WERI-Rb-1 (cell line): Measurements from ENCODE around the gene HFE.

ENCODE experiments used
- DNase-seq: peaks from one replicate; pipeline ENCODE4 v3.0.0-alpha.2; 2020
- H3K27ac ChIP-seq: fragments of 250-450 bp; sonication (Bioruptor Pico); 2 replicates; pipeline ENCODE4 v1.5.1; 2020; ENCODE audit warnings: mild to moderate bottlenecking, moderate library complexity
- H3K27me3 ChIP-seq: fragments of 250-450 bp; sonication (Bioruptor Pico); 2 replicates; pipeline ENCODE4 v1.5.1; 2021; ENCODE audit warnings: mild to moderate bottlenecking, low read depth, moderate library complexity; ENCODE audit not compliant: insufficient read depth, severe bottlenecking
- H3K36me3 ChIP-seq: fragments of 250-450 bp; sonication (Bioruptor Pico); 2 replicates; pipeline ENCODE4 v1.5.1; 2020; ENCODE audit warnings: mild to moderate bottlenecking, moderate library complexity
- H3K4me3 ChIP-seq: 2 replicates; pipeline ENCODE4 v1.5.1; 2011; ENCODE audit warnings: low read depth, mild to moderate bottlenecking, control low read depth, low read length
- H3K9me3 ChIP-seq: fragments of 250-450 bp; sonication (Bioruptor Pico); 2 replicates; pipeline ENCODE4 v1.5.1; 2021; ENCODE audit warnings: mild to moderate bottlenecking, moderate library complexity; ENCODE audit not compliant: severe bottlenecking
- TF ChIP-seq, protein P1 (sequence below): IDR thresholded peaks from 2 replicates; pipeline ENCODE4 v1.5.1; 2011; ENCODE audit warnings: low read depth, mild to moderate bottlenecking, control low read depth, inconsistent platforms, low read length

HFE gene

DNA sequence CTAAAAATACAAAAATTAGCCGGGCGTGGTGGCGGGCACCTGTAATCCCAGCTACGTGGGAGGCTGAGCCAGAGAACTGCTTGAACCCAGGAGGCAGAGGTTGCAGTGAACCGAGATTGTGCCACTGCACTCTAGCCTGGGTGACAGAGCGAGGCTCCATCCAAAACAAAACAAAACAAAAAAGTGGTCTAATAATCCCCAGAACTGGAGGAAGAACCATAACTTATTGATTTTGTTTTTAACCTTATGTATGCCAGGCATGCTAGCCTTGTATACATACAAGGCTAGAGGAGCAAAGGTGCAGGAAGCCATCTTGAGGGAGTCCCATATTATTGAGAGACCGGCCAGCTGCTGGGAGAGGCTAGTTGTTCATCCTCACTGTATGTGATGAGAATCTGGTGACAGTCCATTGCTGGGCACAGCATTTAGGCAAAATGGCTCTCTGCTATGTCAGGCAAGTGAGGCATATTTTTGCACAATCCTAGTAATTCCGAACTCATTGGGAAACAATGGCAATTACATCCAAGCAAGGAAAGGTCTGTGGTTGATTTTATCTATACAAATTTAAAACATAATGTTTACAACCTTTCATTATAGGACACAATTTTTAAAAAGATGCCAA, 18.0 kb downstream of the HFE start:
- DNase-seq = no peak
- H3K4me3 ChIP-seq = no peak overlapping the region
- TF ChIP-seq, protein P1, sequence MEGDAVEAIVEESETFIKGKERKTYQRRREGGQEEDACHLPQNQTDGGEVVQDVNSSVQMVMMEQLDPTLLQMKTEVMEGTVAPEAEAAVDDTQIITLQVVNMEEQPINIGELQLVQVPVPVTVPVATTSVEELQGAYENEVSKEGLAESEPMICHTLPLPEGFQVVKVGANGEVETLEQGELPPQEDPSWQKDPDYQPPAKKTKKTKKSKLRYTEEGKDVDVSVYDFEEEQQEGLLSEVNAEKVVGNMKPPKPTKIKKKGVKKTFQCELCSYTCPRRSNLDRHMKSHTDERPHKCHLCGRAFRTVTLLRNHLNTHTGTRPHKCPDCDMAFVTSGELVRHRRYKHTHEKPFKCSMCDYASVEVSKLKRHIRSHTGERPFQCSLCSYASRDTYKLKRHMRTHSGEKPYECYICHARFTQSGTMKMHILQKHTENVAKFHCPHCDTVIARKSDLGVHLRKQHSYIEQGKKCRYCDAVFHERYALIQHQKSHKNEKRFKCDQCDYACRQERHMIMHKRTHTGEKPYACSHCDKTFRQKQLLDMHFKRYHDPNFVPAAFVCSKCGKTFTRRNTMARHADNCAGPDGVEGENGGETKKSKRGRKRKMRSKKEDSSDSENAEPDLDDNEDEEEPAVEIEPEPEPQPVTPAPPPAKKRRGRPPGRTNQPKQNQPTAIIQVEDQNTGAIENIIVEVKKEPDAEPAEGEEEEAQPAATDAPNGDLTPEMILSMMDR = no peak
- H3K27ac ChIP-seq = peak overlapping the region; percentile 86; the same call in 1 of the 2 replicates
- H3K9me3 ChIP-seq = peaks cover 17% of the 10 kb centered on the region
- H3K36me3 ChIP-seq = no peaks in the 10 kb centered on the region
- H3K27me3 ChIP-seq = no peaks in the 10 kb centered on the region

DNA sequence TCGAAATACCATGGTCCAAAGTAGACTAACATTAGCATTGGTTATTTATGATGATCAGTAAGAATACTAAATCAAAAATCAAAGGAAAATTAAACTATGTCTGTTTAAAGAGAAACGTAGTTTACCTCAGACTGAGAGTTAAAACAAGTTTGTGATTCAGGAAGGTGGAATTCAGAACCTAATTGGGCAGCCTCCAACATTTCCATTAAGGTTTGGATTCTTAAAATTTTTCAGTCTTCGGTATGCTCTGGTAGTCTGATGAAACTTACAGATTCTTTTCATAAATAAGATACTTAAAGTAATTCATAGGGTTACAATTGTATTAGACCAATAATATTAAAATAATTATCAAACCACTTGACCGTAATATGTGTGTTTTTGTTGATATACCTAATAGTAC, 18.6 kb downstream of the HFE start:
- no peak overlapping the region for H3K4me3 ChIP-seq
- peaks cover 17% of the 10 kb centered on the region for H3K9me3 ChIP-seq
- no peaks in the 10 kb centered on the region for H3K36me3 ChIP-seq
- H3K27me3 ChIP-seq = no peaks in the 10 kb centered on the region
- H3K27ac ChIP-seq = no peak overlapping the region
- TF ChIP-seq, protein P1 = no peak
- no peak for DNase-seq

DNA sequence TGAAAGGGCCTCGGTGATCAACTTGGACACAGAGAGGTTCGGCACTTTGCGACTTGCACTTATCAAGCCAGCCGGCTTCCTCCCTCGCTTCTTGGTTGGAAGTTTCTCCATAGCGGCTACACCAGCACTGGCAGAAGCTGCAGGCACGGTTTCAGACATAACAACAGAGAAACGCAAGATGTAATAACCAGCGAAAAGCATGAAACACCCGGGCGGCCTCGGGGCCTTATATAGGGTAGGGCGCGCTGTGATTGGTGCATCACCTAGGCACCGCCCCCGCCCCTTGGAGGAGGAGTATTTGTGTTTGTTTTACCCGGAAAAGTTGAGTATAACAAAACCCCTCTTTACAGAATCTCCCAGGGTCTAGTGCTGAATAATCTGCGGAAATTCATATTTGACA, 20.7 kb downstream of the HFE start:
- H3K27ac ChIP-seq = no peak overlapping the region
- TF ChIP-seq, protein P1 = no peak

DNA sequence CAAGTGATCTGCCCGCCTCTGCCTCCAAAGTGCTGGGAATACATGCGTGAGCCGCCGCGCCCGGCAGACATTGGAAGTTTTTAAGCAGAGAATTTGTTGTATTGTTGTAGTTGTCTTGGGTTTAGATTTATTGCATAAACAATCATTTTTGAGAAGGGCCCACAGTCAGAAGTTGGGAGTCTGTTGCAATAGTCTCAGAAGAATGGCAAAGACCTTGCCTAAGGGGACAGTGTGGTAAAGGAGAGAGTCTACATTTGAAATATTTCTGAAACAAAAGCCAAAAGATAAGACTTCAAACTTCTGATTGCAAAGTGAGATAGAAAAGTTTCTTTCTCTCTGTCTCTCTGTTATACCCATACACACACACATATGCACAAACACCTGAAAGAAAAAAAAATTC, 22.5 kb downstream of the HFE start:
- Histone ChIP-seq H3K4me3 (no peak overlapping the region), H3K27me3 (no peaks in the 10 kb centered on the region), H3K27ac (no peak overlapping the region), H3K36me3 (no peaks in the 10 kb centered on the region), H3K9me3 (peaks cover 17% of the 10 kb centered on the region)
- no peak for DNase-seq
- TF ChIP-seq, protein P1 = no peak

More for the DNA sequence above, 20.7 kb downstream of the HFE start:
- Histone ChIP-seq H3K36me3 (no peaks in the 10 kb centered on the region), H3K9me3 (peaks cover 17% of the 10 kb centered on the region), H3K27me3 (no peaks in the 10 kb centered on the region), H3K4me3 (no peak overlapping the region)
- no peak for DNase-seq

DNA sequence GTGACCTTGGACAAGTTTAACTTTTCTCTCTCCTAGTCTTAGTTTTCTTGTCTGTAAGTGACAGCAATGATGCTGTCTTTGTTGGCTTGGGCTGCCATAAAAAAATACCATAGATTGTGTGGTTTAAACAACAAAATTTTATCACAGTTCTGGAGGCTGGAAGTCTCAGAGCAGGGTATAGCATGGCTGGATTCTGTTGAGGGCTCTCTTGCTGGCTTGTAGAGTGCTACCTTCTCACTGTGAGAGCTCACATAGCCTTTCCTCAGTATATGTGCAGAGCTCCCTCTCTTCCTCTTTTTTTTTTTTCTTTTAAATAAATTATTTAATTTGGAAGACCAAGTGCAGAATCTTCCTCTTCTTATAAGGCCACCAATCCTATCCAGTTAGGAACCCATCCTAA, 26.3 kb downstream of the HFE start:
- Histone ChIP-seq H3K27ac (no peak overlapping the region), H3K4me3 (no peak overlapping the region), H3K27me3 (no peaks in the 10 kb centered on the region), H3K9me3 (no peaks in the 10 kb centered on the region), H3K36me3 (no peaks in the 10 kb centered on the region)
- no peak for DNase-seq
- TF ChIP-seq, protein P1 = no peak

DNA sequence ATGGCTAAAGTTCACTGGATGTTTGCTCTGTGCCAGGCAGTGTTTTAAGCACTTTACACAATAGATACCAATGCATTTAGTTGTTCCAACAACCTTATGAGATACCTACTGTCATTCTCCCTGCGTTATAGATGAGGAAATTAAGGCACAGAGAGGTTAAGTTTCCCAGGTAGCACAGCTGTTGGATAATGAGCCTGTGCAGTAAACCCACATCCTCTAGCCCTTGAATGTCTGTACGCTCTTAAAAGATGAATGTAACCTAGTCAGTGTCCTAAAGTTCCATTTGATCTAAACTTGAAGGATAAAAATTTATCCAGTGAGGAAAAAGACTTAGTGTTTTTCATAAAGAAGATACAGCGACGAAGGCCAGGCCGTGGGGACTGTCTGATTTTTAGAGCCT, 28.0 kb downstream of the HFE start:
- H3K4me3 ChIP-seq = no peak overlapping the region
- DNase-seq = no peak
- H3K27ac ChIP-seq = no peak overlapping the region
- H3K9me3 ChIP-seq = no peaks in the 10 kb centered on the region
- H3K27me3 ChIP-seq = no peaks in the 10 kb centered on the region
- H3K36me3 ChIP-seq = no peaks in the 10 kb centered on the region
- TF ChIP-seq, protein P1 = no peak
